H1 (cell line): ENCODE results near the gene HES7. TPM values are rescaled to one million over a fixed set of nuclear protein-coding genes. Genes with fewer than 3 reads are reported as not detected.

ENCODE experiments used
- CHD2 ChIP-seq: IDR thresholded peaks from 2 replicates; pipeline ENCODE4 v1.6.1; 2012; ENCODE audit warnings: low read length, improper control_type of control experiment
- RFX5 ChIP-seq: IDR thresholded peaks from 2 replicates; pipeline ENCODE4 v1.6.1; 2011; ENCODE audit warnings: low read depth, low read length, improper control_type of control experiment, borderline replicate concordance
- TCF12 ChIP-seq: IDR thresholded peaks from 2 replicates; pipeline ENCODE4 v1.6.1; 2011; ENCODE audit warnings: low read depth, mild to moderate bottlenecking, low read length
- ZNF274 ChIP-seq: IDR thresholded peaks from 2 replicates; pipeline ENCODE4 v1.7.0; 2012; ENCODE audit warnings: low read length, borderline replicate concordance; ENCODE audit errors: extremely low read depth
- polyA plus RNA-seq, 7 experiments: library from polyadenylated mRNA; depleted of rRNA in 3 of 7; stranded (reverse) in 5 of 7; unstranded in 2 of 7; fragments of >200 nt in 5 of 7; fragments of 200-250 nt in 2 of 7; gene quantifications; 1 replicate in 5 of 7; 2 replicates in 1 of 7; 4 replicates in 1 of 7; pipeline versions ENCODE4 v1.2.1 to v1.2.3, GENCODE V29; 2011 to 2013; ENCODE audit warnings: missing spikeins in 2 of 7, mixed read lengths in 2 of 7
- total RNA-seq: library from RNA; stranded (reverse); fragmentation: NEBNext Ultra II Directional; extraction: Animal tissue kit (Norgen Biotek cat#: 25700); gene quantifications from 2 replicates; pipeline ENCODE4 v1.2.1, GENCODE V29; 2021

Gene HES7
- total and polyA plus RNA-seq, 2 of the 8 experiments (the other 6 are each of a cell fraction or from before 2014, with no cell fraction given), result 0.20 to 0.32 TPM

- TF ChIP-seq TCF12, result no peak
- no peak for TF ChIP-seq RFX5
- TF ChIP-seq ZNF274, result no peak
- no peak for TF ChIP-seq CHD2
- TF ChIP-seq, all 59 proteins: peak for 0
Measured at GRCh38 chr17:8076502-8077266, 47.2 kb downstream of the HES7 start (continued).
